Activated T-helper 17 cell treated with anti-CD3 and anti-CD28 coated beads, Interleukin-2, amount 50 U/mL, for 72 hours (primary cell): ENCODE measurements around the gene C1orf159. TPM values are rescaled to one million over a fixed set of nuclear protein-coding genes. Genes with fewer than 3 reads are reported as not detected.

ENCODE experiments used
- ATAC-seq: fragments of 150-1000 bp; cut with Tn5 transposase; replicated peaks from 2 replicates; pipeline ENCODE4 v1.10.0; 2021; ENCODE audit warnings: mild to moderate bottlenecking, moderate library complexity
- H3K27ac Mint-ChIP-seq: one replicate; pipeline ENCODE4 v1.8.0; 2022; ENCODE audit warnings: mixed read lengths
- H3K27me3 Mint-ChIP-seq: one replicate; pipeline ENCODE4 v1.8.0; 2022; ENCODE audit warnings: mixed read lengths
- H3K36me3 Mint-ChIP-seq: one replicate; pipeline ENCODE4 v1.8.0; 2022; ENCODE audit warnings: low read depth, mild to moderate bottlenecking, mixed read lengths
- H3K4me1 Mint-ChIP-seq: one replicate; pipeline ENCODE4 v1.8.0; 2022; ENCODE audit warnings: mixed read lengths
- H3K4me3 Mint-ChIP-seq: one replicate; pipeline ENCODE4 v1.8.0; 2022; ENCODE audit warnings: mild to moderate bottlenecking, mixed read lengths
- H3K9me3 Mint-ChIP-seq: one replicate; pipeline ENCODE4 v1.8.0; 2022; ENCODE audit warnings: mixed read lengths
- total RNA-seq, 2 donors: library from RNA; stranded (reverse); gene quantifications; one replicate each; pipeline ENCODE4 v1.2.3, GENCODE V29; 2022

Gene C1orf159
- 10 to 100 TPM; 15.7 to 18.8 TPM for total RNA-seq

DNA sequence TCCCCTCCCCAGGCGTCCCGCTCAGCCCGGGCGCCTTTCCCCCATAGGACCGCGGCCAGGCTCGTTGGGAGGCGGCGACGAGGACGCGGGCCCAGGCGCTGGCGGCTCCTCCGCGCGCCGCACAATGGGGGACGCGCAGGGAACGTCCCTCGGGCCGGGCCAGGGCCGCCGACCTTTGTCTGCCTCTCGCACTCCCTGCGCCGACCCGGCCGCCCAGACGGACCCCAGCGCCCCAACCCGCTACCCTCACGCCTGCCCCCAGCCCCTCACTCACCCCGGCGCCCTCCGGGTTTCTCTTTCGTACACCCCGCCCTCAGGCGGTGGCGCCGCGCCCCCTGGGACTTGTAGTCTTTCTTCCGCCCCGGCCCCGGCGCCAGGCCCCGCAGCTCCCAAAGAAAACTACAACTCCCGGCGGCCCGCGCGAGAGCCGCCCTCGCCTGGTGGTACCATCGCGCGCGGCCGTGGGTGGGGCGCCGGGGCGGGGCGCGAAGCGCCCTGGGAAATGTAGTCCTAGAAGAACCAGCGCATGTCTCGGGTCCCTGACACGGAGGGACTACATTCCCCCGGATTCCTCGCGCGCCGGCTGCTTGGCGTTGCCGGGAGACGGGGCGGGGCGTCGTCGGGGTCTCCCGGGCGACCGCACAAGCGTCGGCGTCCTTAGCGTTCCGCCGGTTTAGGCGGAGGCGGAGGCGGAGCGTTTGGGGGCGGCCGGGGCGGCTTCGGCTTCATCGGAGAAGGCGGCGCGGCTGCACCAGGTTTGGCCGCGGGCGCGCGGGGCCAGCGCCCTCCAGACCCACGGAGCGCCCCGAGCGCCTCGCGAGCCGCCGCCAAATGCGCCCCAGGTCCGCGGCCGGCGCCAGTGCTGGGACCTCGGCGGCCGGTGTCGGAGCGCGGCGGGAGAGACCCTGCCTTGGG, at the start of gene C1orf159:
TSS of gene C1orf159 (minus strand) at position 304 of the 915 bp plus-strand sequence. CDS start 24,546 bp downstream, outside the sequence.
- Mint-ChIP-seq H3K4me1 (no peaks in the 10 kb centered on the region), H3K36me3 (peaks cover 17% of the 10 kb centered on the region), H3K27ac (peak within 1 kb of the TSS; percentile 74), H3K9me3 (no peaks in the 10 kb centered on the region), H3K27me3 (no peaks in the 10 kb centered on the region), H3K4me3 (peak within 1 kb of the TSS; percentile 76)
- ATAC-seq: peak; percentile 96

DNA sequence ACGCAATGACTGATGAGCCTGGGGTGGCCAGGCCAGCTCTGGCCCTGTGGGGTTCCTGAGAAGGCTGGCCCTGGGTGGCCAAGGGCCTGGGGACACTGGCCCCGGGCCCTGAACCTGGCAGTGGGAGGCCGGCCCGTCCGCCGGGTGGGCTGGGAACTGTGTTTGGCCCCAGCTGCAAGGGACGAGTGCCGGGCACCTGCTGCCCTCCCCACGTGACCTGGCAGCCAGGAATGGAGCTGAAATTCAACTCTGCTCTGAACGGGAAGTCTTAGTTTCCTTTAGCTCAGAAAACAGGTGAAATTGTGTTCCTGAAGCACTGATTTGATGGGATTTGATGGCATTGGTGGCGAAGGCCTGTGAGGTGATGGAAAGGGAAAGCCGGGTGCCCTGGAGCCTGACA, 49.6 kb upstream of the C1orf159 start:
- Mint-ChIP-seq H3K9me3 (no peaks in the 10 kb centered on the region), H3K36me3 (no peaks in the 10 kb centered on the region), H3K4me3 (no peak overlapping the region), H3K4me1 (no peaks in the 10 kb centered on the region), H3K27ac (no peak overlapping the region), H3K27me3 (no peaks in the 10 kb centered on the region)
- no peak for ATAC-seq

DNA sequence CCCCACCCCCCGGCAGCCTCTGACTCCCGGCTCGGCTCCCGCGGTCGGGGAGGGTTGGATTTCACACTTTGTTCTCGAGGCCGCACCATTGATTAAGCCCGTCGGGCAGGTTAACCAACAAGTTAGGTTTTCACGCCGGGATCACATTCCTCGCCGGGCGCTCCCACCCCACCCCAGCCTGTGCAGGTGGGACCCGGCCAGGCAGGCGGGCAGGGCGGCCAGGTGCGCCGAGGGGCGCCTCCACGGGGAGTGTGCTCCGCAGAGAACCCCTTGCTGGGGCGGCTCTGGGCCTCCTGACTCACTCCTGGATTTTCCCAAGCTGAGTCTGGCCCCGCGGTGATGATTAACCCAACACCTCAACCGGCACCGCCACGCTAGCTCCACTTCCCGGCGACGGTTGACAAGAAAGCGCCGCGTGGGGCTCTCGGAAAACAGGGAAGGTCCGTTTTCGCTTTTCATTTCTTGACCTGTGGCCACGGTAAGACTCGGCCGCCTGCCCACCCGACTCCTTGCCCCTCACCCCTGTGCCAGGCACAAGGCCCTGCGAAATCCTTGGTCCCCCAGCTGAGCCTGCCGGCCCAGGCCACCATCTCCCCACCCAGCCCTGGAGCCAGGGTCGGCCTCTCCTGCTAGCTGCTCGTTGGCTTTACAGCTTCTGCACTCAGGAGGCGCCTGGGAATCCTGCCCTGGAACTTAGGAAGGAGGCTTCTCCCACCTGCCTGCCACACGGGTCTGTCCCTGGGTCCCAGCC, 49.0 kb upstream of the C1orf159 start:
- H3K27ac Mint-ChIP-seq: no peak overlapping the region
- no peak overlapping the region for H3K4me3 Mint-ChIP-seq
- H3K4me1 Mint-ChIP-seq: no peaks in the 10 kb centered on the region
- H3K9me3 Mint-ChIP-seq: no peaks in the 10 kb centered on the region
- no peaks in the 10 kb centered on the region for H3K27me3 Mint-ChIP-seq
- ATAC-seq: no peak
- no peaks in the 10 kb centered on the region for H3K36me3 Mint-ChIP-seq

GRCh38 chr1:1164361-1164700, 48.4 kb upstream of the C1orf159 start:
- Mint-ChIP-seq H3K27me3 (no peaks in the 10 kb centered on the region), H3K27ac (no peak overlapping the region), H3K4me1 (no peaks in the 10 kb centered on the region), H3K36me3 (no peaks in the 10 kb centered on the region), H3K9me3 (no peaks in the 10 kb centered on the region), H3K4me3 (no peak overlapping the region)
- ATAC-seq: no peak

- ATAC-seq: no peak
- H3K27ac Mint-ChIP-seq: no peak overlapping the region
Observed at GRCh38 chr1:1163538-1164070, 47.7 kb upstream of the C1orf159 start.

GRCh38 chr1:1162597-1163537, 47.0 kb upstream of the C1orf159 start:
- Mint-ChIP-seq H3K27ac (no peak overlapping the region), H3K9me3 (no peaks in the 10 kb centered on the region), H3K27me3 (no peaks in the 10 kb centered on the region), H3K4me1 (no peaks in the 10 kb centered on the region), H3K4me3 (no peak overlapping the region), H3K36me3 (no peaks in the 10 kb centered on the region)
- ATAC-seq: no peak

More at GRCh38 chr1:1163538-1164070, 47.7 kb upstream of the C1orf159 start:
- Mint-ChIP-seq H3K36me3 (no peaks in the 10 kb centered on the region), H3K27me3 (no peaks in the 10 kb centered on the region), H3K9me3 (no peaks in the 10 kb centered on the region), H3K4me1 (no peaks in the 10 kb centered on the region), H3K4me3 (no peak overlapping the region)

DNA sequence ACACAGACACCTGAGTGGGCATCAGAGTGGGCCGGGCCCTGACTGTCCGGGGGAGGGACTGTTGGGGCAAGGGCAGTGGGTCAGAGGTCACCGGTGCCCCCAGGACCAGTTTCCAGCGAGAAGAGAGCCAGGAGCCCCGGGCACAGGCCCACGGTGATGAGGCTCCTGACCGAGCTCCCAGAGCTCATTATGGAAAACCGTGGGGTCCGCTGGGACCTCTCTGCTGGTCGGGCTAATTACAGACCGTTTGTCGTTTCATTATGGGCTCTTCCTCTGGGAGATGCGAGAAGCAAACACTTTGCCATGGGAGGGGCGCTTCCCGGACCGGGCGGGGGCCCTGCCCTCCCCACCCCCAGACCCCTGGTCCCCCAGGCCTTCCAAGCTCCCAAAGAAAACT, 45.8 kb upstream of the C1orf159 start:
- no peak for ATAC-seq
- H3K4me3 Mint-ChIP-seq: no peak overlapping the region
- no peak overlapping the region for H3K27ac Mint-ChIP-seq

DNA sequence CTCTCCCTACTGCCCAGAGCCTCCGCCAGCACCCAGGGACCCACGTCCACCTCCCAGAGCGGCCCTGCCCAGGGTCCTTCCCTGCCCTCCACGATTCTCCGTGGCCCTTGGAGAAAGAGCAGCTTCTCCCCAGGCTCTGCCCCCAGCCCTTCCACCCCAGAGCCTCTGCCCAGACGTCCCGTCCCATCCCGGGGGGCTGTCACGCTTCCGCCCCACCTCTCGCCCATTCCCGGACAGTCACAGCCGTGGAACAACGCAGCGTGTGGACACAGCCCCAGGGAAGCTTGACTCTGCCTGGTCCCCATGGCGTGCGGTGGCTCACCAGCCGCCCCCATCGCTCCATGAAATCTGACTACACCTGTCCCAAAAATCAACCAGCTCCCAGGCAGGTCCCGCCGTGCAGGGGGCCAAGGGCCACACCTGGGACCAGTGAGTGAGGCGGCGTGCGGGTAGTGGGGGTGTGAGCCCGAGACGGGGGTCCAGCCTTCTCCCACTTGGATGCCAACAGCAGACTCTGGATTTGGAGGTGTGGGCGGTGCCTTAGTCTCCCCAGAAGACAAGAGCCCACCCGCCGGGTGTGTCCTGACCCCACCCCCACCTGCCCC, 45.3 kb upstream of the C1orf159 start:
- H3K27ac Mint-ChIP-seq: no peak overlapping the region
- H3K4me1 Mint-ChIP-seq: no peaks in the 10 kb centered on the region
- H3K36me3 Mint-ChIP-seq: no peaks in the 10 kb centered on the region
- no peaks in the 10 kb centered on the region for H3K27me3 Mint-ChIP-seq
- no peaks in the 10 kb centered on the region for H3K9me3 Mint-ChIP-seq
- no peak for ATAC-seq
- no peak overlapping the region for H3K4me3 Mint-ChIP-seq

More for the DNA sequence above, 45.8 kb upstream of the C1orf159 start:
- Mint-ChIP-seq H3K9me3 (no peaks in the 10 kb centered on the region), H3K27me3 (no peaks in the 10 kb centered on the region), H3K4me1 (no peaks in the 10 kb centered on the region), H3K36me3 (no peaks in the 10 kb centered on the region)

GRCh38 chr1:1160281-1160930, 44.5 kb upstream of the C1orf159 start:
- H3K4me3 Mint-ChIP-seq: no peak overlapping the region
- peaks cover 1% of the 10 kb centered on the region for H3K9me3 Mint-ChIP-seq
- H3K36me3 Mint-ChIP-seq: no peaks in the 10 kb centered on the region
- no peak overlapping the region for H3K27ac Mint-ChIP-seq
- no peaks in the 10 kb centered on the region for H3K4me1 Mint-ChIP-seq
- ATAC-seq: no peak
- no peaks in the 10 kb centered on the region for H3K27me3 Mint-ChIP-seq

GRCh38 chr1:1157914-1158710, 42.2 kb upstream of the C1orf159 start:
- ATAC-seq: peak; percentile 75
- Mint-ChIP-seq H3K36me3 (no peaks in the 10 kb centered on the region), H3K27me3 (no peaks in the 10 kb centered on the region), H3K9me3 (peaks cover 13% of the 10 kb centered on the region), H3K27ac (no peak overlapping the region), H3K4me3 (peak overlapping the region; percentile 54), H3K4me1 (peaks cover 8% of the 10 kb centered on the region)

DNA sequence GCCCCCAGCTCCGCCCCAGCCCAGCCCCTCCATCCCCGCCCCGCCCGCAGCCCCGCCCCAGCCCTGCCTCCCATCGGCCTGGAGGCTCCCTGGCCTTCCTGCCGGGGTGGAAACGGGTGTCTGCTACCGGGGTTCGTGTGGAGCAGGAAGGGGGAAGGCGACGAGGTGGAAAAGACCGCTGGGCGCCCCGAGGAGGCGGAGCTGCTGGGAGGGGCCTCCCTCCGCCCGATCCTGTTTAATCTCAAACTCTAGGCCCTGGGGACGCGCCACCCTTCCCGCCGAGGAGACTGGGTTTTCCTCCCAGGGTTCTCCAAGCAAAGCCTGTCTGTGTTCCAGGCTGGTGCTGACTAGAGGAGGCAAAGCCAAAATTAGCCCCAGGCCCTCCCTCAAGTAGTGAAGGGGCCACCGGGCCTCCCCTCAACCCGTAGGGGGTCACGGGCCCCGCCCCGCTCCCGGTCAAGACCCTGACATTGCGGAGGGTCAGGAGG, 41.6 kb upstream of the C1orf159 start:
- Mint-ChIP-seq H3K36me3 (no peaks in the 10 kb centered on the region), H3K27me3 (no peaks in the 10 kb centered on the region), H3K4me1 (peaks cover 15% of the 10 kb centered on the region), H3K4me3 (peak overlapping the region; percentile 54), H3K27ac (no peak overlapping the region), H3K9me3 (peaks cover 19% of the 10 kb centered on the region)
- ATAC-seq: peak; percentile 90

DNA sequence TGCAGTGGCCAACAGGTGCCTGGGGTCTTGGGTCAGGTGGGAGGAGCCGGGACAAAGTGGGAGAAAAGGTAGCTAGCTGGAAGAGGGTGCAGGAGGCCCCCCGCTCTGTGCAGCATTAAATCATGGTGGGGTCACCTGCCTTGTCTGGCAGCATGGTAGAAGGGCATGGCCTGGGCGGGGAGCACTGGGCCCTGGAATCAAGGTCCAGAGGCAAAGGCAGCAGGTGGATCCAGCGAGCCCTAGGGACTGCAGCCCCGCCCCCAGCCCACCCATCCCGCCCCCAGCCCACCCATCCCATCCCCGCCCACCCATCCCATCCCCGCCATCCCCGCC, 41.1 kb upstream of the C1orf159 start:
- Mint-ChIP-seq H3K4me1 (peaks cover 18% of the 10 kb centered on the region), H3K4me3 (peak overlapping the region; percentile 54), H3K36me3 (no peaks in the 10 kb centered on the region), H3K27me3 (no peaks in the 10 kb centered on the region), H3K27ac (no peak overlapping the region), H3K9me3 (peaks cover 22% of the 10 kb centered on the region)
- ATAC-seq: no peak
